Iris pigment epithelial cell (primary cell): ENCODE results near the gene PNMA8C.
"Not testable (repeated sequence)": the region's sequence is repeated elsewhere in the genome, so short reads cannot be mapped to it uniquely, and the experiment has no call there.

Source experiments
- DNase-seq: peaks from one replicate; pipeline ENCODE4 v3.0.0-alpha.2; 2011; ENCODE audit warnings: low read depth

PNMA8C gene

DNA sequence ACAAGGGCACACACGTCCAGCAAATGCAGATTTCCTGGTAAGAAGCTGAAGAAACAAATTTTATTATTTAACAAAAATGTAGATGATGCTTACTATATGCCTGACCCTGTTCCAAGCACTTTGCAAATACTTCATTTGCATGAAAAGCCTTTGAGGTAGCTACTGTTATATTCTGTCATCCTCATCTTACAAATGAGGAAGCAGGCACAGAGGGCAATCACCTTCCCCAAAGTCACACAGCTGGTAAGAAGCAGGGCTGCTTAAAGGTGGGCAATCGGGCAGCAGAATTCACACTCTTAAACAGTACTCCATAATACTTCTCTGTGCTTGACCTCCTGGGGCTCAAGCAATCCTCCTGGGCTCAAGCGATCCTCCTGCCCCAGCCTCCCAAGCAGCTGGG is 18.3 kb upstream of the PNMA8C start:
- DNase-seq = no peak

DNA sequence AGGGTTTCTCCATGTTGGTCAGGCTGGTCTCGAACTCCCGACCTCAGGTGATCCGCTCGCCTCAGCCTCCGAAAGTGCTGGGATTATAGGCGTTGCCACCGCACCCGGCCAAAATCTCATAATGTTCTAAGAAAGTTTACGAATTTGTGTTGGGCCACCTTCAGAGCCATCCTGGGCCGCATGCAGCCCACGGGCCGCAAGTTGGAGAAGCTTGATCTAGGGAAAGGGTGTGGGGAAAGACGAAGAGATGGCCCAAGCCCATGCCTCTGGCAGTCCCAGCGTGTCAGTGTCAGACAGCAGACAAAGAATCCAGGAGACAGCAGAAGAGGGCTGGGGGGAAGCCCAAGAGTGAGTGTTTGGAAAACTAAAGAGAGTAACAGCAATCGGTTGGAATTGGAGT is 17.3 kb upstream of the PNMA8C start:
- no peak for DNase-seq

DNA sequence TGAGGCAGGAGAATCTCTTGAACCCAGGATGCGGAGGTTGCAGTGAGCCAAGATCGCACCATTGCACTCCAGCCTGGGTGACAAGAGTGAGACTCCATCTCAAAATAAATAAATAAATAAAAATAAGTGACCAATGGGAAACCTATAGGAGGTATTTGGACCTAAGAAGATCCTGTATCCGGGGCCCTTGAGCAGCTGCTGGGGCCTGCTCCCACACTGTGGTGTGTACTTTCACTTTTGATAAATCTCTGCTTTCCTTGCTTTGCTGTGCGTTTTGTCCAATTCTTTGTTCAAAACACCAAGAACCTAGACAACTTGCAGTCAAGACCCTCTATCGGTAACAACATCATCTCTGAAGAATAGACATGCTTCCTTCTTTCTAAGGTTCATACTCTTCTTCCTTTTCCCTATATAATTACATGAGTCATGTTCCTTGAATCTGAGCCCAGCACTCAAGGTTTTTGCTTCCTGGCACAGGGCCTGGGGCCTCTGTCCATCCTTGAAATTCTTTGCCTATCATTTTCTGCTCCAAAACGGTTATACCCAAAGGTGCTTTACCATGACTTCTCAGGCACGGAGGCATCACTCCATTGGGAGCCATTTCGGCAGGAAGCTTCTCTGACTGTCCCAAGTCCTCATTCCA is 14.2 kb upstream of the PNMA8C start:
- peak; percentile 79 for DNase-seq

DNA sequence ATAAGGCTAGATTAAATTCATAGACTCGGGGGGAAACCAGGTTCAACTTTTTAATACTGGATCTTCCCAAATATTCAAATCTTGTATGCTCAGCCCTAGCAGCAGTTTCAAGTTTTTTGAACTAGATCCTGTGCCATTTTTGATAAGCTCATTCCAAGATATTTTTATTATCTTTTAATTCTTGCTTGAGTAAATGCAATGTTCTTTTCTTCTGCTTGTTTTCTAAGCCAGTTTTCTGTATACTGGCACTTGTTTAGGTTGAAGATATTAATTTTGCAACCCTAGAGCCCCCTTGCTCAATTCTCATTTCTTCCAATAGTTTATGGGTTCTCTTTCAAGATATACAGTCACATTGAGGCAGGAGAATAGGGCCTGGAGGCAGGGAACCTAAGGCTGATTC is 13.1 kb upstream of the PNMA8C start:
- DNase-seq = no peak

DNA sequence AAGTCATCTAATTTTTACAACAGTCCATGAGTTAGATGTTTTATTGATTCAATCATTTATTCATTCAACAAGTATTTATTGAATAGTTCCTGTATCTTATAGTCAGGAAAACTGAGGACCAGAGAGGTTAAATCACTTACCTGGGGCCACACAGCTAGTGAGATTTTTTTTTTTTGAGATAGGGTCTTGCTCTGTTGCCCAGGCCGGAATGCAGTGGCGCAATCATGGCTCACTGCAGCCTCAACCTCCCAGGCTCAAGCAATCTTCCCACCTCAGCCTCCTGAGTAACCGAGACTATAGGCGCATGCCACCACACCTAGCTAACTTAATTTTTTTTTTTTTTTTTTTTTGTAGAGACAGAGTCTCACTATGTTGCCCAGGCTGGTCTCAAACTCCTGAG is 7.0 kb upstream of the PNMA8C start:
- not testable (repeated sequence) for DNase-seq

DNA sequence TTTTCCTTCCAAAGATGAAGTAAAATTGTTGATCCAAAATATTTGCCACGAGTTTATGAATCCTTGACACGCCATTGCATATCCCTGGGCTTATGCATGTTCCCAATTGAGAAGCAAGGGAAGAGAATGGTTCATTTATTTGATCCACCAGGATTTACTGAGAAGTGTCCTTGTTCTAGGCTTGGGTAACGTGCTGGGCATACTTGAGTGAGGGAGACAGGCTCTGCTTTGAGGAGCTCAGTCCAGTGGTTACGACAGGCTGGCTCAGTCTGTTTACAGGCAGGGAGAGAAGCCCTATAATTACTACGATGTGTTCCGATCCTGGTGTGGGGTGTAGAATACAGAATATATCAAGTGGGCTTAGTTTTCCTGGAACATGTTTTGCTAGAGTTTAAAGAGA is 6.3 kb upstream of the PNMA8C start:
- no peak for DNase-seq

DNA sequence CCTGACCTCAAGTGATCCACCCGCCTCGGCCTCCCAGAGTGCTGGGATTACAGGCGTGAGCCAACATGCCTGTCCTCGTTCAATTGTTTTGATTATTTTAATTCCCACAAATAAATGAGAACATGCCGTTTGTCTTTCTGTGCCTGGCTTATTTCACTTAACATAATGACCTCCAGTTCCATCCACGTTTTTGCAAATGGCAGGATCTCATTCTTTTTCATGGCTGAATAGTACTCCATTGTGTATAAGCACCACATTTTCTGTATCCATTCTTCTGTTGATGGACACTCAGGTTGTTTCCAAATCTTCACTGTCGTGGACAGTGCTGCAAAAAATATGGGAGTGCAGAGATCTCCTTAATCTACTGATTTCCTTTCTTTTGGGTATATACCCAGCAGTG is 4.7 kb upstream of the PNMA8C start:
- not testable (repeated sequence) for DNase-seq

DNA sequence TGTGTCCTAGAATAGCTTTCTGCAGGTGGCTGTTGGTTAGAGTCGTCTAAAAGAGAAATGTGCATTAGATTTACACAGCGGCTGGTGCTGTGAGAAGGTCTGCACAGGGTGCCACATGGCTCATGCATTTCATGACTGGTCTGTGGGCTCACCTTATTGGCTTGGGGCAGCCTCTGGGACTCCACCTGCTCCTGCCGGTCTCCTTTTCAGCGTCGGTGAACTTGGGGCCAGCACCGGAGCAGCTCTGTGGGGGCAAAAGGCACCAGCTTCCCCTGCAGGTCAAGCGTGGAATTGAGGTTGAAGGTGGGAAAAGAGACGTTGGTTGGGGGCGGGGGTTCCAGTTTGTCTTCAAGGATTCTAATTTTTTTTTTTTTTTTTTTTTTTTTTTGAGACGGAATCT is 3.1 kb upstream of the PNMA8C start:
- DNase-seq = no peak

DNA sequence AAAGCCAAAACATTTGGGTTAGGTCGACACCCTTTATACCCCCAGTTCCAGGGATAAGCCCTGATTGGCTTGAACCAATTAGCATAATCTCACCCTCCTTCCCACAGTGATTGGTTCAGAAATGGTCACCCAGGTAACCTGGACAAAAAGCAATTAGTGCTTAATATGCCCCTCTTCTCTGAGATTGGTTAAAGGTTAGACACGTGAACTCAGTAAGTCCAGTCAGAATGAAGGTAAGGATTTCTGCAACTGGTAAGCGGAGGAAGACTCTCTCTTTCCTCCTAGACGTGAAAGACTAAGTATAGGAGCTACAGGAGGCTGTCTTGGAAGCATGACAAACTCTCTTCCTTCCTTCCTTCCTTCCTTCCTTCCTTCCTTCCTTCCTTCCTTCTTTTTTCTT is 1.3 kb upstream of the PNMA8C start:
- no peak for DNase-seq

DNA sequence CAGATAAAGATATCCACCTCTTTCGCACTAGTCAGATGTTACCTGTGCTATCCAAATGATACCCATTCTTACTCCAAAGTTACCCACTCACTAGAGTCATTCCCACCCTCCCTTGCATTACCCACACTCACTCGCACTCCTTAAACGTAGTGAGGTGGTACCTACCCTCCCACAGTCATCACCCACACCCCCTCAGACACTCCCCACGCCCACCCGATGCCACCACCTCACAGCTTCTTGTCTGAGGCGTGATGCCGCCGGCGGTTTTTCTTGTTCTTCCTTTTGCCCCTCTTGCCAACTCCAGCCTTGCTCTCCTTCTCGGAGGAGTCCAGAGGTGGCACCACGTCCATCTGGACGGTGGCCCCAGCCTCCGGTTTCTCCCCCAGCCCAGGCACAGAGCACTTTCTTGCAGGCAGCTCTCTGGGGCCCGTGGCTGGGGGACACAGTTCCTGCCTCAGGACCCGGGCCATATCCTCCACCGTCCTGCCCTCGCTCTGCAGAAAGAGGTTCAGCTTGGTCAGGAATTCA is 1.2 kb downstream of the PNMA8C start:
- DNase-seq = no peak

DNA sequence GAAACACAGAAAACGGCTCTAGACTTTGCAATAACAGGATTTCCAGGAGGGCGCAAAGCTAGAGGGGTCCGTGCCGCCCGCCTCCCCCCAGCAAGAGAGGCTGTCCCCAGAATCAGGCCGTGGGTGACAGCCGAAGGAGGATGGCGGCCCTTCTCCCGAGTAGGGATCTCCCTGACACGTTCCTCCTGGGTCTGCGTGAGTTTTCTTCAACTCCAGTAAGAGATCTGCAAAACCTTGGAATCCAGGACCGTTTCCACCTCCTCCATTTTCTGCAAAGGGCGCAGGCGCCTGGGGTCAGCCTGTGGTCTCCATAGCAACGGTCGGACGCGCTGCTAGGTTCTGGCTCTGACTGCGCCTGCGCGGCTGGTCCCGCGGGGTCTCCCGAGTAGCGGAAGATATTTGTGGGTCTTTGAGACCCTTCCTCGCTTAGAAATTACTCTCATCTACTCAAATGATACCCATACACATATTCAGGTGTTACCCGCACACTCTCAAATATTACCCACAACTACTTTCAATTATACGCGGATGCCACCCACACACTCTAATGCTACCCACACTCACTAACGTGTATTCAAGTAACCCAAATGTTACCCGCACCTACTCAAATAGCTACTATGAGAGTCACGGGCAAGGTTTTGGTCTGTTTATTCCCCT is 2.1 kb downstream of the PNMA8C start:
- DNase-seq = peak; percentile 74

DNA sequence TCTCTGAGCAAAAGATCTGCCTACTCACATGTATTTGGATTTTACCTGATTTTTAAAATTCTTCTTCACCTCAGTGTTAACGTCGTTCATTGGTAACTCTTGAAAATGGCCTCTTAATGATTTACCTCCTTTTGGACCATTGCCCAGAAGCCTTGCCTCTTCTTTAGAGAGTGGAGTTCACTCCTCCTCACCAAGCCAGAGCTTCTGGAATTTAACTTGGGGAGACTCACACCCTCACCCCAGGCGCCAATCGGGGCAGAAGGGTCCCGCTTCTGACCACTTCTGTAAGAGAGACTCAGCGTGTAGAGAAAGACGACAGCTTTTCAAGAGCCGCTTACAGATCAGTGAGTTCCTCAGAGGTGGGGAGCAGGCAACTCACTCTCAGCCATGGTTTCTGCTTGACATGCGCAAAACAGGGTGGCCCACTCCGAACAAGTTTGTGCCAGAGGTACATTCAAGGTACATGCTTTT is 2.7 kb downstream of the PNMA8C start:
- peak; percentile 49 for DNase-seq

DNA sequence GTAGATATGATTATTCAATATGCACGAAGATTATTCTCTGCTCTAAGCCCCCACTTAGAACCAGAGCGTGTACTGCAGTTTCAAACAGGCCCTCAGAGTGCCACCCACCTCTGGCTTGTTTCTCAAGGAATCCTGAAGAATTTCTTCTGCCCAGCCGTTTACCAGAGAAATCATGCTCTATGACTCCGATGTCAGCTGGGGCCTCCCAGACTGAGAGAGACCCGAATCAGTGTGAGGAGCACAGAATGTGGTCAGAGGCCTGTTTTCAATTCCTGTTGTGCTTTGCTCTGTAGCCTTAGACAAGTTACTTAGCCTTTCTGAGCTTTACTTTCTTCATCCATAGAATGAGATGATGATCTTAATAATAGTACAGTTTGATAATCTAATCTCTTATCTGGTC is 5.5 kb downstream of the PNMA8C start:
- DNase-seq = no peak

DNA sequence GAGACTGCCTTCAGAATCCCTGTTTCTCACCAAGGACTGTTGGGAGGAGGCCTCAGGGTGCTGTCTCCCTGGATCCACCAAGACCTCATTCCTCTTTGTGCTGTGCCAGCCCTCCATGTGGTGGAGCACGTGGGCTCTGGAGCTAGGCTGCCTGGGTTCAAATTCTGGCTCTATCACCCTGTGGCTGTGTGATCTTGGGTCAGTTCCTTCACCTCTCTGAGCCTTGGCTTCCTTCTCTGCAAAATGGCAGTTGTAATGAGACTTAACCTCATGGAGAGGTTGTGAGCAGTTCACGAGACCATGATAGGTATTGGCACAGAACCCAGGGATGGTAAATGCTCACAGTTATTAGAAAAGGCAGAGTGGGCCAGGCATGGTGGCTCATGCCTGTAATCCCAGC is 6.4 kb downstream of the PNMA8C start:
- no peak for DNase-seq

DNA sequence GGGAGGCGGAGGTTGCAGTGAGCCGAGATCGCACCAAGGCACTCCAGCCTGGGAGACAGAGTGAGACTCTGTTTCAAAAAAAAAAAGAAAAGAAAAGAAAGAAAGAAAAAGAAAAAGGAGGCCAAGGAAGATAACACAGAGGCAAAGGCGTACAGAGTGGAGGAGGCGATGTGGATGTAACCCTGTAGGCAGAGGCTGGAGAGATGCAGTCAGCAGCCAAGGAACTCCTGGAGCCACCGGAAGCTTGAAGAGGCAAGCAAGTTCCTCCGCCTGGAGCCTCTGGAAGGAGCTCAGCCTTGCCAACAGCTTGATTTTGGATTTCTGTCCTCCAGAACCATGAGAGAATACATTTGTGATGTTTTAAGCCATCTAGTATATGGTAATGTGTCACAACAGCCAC is 8.7 kb downstream of the PNMA8C start:
- no peak for DNase-seq

DNA sequence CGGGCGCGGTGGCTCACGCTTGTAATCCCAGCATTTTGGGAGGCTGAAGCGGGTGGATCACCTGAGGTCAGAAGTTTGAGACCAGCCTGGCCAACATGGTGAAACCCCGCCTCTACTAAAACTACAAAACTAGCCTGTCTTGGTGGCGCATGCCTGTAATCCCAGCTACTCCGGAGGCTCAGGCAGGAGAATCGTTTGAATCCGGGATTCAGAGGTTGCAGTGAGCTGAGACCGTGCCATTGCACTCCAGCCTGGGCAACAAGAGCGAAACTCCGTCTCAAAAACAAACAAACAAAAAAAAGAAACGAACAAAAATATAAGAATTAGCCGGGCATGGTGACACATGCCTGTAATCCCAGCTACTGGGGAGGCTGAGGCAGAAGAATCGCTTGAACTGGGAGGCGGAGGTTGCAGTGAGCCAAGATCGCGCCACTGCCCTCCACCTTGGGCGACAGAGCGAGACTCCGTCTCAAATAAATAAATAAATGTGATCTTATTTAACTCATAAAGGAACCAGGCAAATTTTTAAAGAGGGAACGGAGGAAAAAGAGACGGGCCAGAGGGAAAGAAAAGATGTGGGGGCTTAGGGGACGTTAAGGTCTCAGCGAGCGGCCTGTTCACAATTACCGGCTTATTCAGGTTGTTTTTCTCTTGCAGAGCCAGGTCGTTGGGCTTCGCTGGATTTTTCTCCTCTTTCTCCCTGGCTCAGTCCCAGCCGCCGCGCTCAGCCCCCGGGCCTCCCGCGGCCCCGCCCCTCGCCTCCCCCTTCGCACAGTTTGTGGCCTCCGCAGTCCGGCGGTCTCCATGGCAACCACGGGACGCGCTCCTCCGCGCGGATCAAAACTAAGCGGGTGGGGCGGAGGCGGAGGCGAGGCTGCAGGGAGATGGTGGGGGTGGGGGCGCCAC is 12.7 kb downstream of the PNMA8C start:
- peak; percentile 92 for DNase-seq

DNA sequence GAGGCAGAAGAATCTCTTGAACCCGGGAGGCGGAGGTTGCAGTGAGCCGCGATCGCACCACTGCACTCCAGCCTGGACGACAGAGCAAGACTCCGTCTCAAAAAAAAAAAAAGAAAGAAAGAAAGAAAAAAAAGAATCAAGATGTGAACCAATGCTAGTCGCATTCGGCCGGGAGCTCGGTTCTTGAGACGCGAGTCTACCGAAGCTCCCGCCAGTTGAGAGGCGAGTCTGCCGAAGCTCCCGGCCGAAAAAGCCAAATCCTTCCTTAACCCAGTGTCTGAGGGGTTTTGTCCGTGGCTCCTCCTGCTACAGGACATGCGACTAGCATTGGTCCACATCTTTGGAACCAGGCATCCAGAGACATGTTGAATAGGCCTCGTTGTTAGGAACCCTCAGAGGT is 13.8 kb downstream of the PNMA8C start:
- DNase-seq = not testable (repeated sequence)

DNA sequence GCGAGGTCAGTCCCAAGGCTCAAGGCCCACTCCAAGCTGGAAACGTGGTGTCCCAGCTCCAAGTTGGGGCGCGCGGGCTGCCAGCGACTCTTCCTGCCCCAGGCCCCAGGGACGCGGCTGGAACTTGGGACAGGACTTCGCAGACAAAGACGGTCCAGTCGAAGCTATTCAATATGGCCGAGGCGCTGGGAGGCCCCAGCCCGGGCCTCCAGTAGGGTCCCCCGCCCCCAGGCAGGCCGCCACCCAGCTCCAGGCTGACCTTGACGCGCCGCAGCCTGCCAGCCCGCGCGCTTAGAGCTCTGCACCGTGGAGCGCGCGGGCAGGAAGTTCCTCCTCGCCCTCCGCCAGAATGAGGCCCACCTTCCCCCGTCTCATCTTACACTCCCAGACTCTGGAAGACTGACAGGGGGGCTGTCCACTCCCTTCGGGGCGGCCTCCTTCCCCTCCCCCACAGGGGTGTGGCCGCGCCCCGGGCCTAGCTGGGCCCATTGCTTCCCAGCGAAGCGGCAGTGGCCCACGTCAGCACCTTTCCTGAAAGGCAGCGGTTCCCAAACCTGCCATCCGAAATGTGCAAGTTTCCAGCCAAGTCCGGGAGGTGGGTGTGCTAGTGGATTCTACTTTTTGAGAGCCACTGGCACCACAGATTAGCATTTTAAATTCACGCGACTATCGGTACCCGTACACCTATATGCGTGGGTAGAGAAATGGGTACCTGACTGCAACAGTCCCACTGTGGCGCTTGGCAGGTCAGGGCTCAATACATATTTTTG is 15.3 kb downstream of the PNMA8C start, which contains the start of gene CCDC8:
TSS of gene CCDC8 (minus strand) at position 303 of the 770 bp plus-strand sequence. CDS start 754 bp downstream, outside the sequence.
- DNase-seq = peak; percentile 98

DNA sequence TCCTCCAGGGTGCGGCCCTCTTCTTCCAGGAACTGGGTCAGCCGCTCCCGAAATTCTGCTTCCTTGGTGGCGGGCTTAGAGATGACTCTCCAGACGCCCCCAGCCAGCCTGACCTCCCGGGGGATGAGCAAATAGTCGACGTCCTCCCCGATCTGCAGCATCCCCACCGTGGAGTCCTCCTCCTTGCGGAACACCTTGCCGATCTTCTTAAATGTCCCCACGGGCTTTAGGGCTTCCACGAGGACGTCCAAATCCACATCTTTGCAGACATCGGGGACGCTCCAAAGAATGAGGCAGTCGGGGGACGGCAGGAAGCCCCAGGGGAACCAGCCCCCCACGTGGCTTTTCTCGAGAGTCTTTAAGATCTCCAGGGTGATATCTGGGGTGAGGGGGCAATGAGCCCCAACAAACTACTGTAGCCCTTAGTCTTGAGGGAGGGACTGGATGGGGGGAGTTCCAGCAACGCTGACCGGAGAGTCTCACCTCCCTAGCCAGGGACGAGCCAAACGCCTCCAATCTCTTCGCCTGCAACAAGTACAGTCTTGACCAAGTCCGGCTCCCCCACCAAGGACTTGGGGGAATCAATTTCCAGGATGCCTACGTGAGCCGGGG is 16.0 kb downstream of the PNMA8C start:
- peak; percentile 51 for DNase-seq

DNA sequence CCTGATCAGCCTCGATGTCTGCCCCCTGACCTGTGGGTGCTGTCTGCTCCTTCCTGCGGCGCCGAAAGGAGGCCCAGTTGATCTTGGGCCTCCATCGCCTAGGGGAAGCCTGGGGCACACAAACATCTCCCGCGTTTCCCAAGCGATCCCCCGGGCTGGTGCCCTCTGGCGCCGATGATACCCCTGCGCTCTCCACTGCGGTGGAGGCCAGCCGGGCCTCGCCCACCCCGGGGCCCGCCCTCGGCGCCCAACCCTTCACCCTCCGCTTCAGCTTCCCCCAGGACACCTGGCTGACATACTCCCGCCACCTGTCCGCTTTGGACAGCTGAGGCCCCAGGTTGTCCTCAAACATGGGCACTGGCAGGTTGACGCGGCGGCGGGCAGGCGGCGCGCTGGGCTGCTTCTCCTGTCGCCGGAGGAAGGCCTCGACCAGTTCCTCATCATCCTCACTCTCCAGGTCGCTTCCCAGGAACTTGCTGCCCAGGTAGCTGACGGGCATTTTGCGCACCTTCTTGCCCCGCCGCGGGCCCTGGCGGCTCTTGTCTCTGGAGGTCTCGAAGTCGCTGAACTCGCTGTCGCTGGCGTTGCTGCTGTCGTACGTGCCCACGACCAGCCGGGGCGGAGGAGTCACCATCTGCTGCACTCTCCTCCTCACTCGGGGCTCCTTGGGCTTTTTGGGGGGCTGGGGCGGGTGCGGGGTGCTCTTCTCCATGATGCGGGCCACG is 16.6 kb downstream of the PNMA8C start:
- DNase-seq = no peak
